Testis (tissue), 3 donors: ENCODE results near the gene C1GALT1C1. TPM values are rescaled to one million over a fixed set of nuclear protein-coding genes. Genes with fewer than 3 reads are reported as not detected.

Source experiments
- DNase-seq: peaks from one replicate; pipeline ENCODE4 v3.0.0-alpha.2; 2019
- H3K27ac ChIP-seq, 2 donors: fragments of 200-600 bp; sonication (generic); one replicate each; pipeline ENCODE4 v1.5.1; 2019
- H3K27me3 ChIP-seq: fragments of 200-600 bp; sonication (generic); one replicate; pipeline ENCODE4 v1.5.1; 2019
- H3K36me3 ChIP-seq: fragments of 200-600 bp; sonication (generic); one replicate; pipeline ENCODE4 v1.5.1; 2017; ENCODE audit warnings: low read depth; ENCODE audit errors: missing control alignments
- H3K4me1 ChIP-seq: fragments of 200-600 bp; sonication (generic); one replicate; pipeline ENCODE4 v1.5.1; 2019
- H3K4me3 ChIP-seq, 2 donors: fragments of 200-600 bp; sonication (generic); one replicate each; pipeline ENCODE4 v1.5.1; 2017 to 2019
- H3K9me3 ChIP-seq: fragments of 200-600 bp; sonication (generic); one replicate; pipeline ENCODE4 v1.5.1; 2017
- CTCF ChIP-seq, 3 experiments: fragments of 450-650 bp in 2 of 3; fragments of 200-600 bp in 1 of 3; sonication (generic) in 1 of 3; IDR thresholded peaks; one replicate each; pipeline ENCODE4 v1.5.1; 2016 to 2019; ENCODE audit warnings: antibody characterized with exemption in 3 of 3, mild to moderate bottlenecking in 2 of 3, moderate library complexity in 1 of 3
- POLR2A ChIP-seq: fragments of 450-650 bp; IDR thresholded peaks from one replicate; pipeline ENCODE4 v1.6.1; 2017; ENCODE audit warnings: antibody characterized with exemption, mild to moderate bottlenecking, moderate library complexity
- WGBS, 2 donors: methylation state at CpG; one replicate each; pipeline ENCODE4 v1.1.5; 2018; 5-methylcytosine and 5-hydroxymethylcytosine counted together
- intact Hi-C: fragments of 100-400 bp; cut with DNase I; formaldehyde crosslinking; loops from one replicate; pipeline ENCODE4 v1.15.1; 2023; ENCODE audit warnings: low total_unique reads
- polyA plus RNA-seq: library from polyadenylated mRNA; stranded (reverse); fragments of 350-450 nt; fragmentation: Illumina TruSeq; extraction: RNeasy Lipid Tissue Mini Kit (QIAGEN cat#74804); gene quantifications from one replicate; pipeline ENCODE4 v1.2.3, GENCODE V29; 2014; ENCODE audit warnings: low read depth, low replicate concordance; ENCODE audit not compliant: insufficient read depth
- total RNA-seq, 2 donors: library from RNA; depleted of rRNA; stranded (reverse); fragments of >200 nt; gene quantifications; one replicate each; pipeline ENCODE4 v1.2.3, GENCODE V29; 2016

The C1GALT1C1 gene
- total and polyA plus RNA-seq, 3 donors from 2014 or later = 20.4 to 30.0 (median 23.4) TPM

- Histone ChIP-seq H3K4me1 (no peaks in the 10 kb centered on the region), H3K4me3 (peak overlapping the region; percentile 61 to 68), H3K27me3 (no peaks in the 10 kb centered on the region), H3K9me3 (no peaks in the 10 kb centered on the region), H3K27ac (peak overlapping the region; percentile 63 to 78), H3K36me3 (no peaks in the 10 kb centered on the region)
- DNase-seq = no peak
- intact Hi-C loops = no loop called here
- WGBS, 2 donors = 0% methylated on average over 5 of the region's 5 CpGs
- TF ChIP-seq CTCF (IDR thresholded peaks at IDR 0.05) (no peak), POLR2A (no peak)
Observed at GRCh38 chrX:120604361-120604782, 25.5 kb downstream of the C1GALT1C1 start.

- WGBS, 2 donors = 0% methylated on average over 5 to 31 of the region's 31 CpGs
- DNase-seq = peak; percentile 90
- no peaks in the 10 kb centered on the region for H3K36me3 ChIP-seq
- peak within 1 kb of the TSS; percentile 61 to 68 for H3K4me3 ChIP-seq
- no peaks in the 10 kb centered on the region for H3K4me1 ChIP-seq
- no peaks in the 10 kb centered on the region for H3K9me3 ChIP-seq
- peak within 1 kb of the TSS; percentile 63 to 78 for H3K27ac ChIP-seq
- intact Hi-C loops = no loop called here
- TF ChIP-seq POLR2A = no peak
- peak in 1 of 3 experiments; percentile 3 for TF ChIP-seq CTCF (IDR thresholded peaks at IDR 0.05)
- no peaks in the 10 kb centered on the region for H3K27me3 ChIP-seq
Observed at GRCh38 chrX:120603707-120604360, 26.0 kb downstream of the C1GALT1C1 start, which contains the start of gene MCTS1. Gene MCTS1 (plus strand): TSS chrX:120604101. CDS start chrX:120604237, 136 bp downstream.

- Histone ChIP-seq H3K36me3 (no peaks in the 10 kb centered on the region), H3K27ac (no peak overlapping the region), H3K4me3 (no peak overlapping the region), H3K4me1 (no peaks in the 10 kb centered on the region), H3K9me3 (no peaks in the 10 kb centered on the region), H3K27me3 (no peaks in the 10 kb centered on the region)
- WGBS, 2 donors = 91 to 96% methylated on average over 2 of the region's 2 CpGs
- TF ChIP-seq CTCF (IDR thresholded peaks at IDR 0.05) (no peak), POLR2A (no peak)
- DNase-seq = no peak
- intact Hi-C loops = no loop called here
Observed at GRCh38 chrX:120585702-120586101, 44.2 kb downstream of the C1GALT1C1 start.

Other genes with a start within 250 kb of the C1GALT1C1 start
- gene LAMP2, start 160.8 kb downstream of the C1GALT1C1 start, total RNA-seq = 100 to 1,000 TPM in 1 of 2 donors, 10 to 100 TPM in 1; 99.3 to 130 TPM
- gene LAMP2, start 160.8 kb downstream of the C1GALT1C1 start, polyA plus RNA-seq = 86.5 TPM
- 100 to 1,000 TPM; 111 to 123 TPM for gene CUL4B, start 69.1 kb downstream of the C1GALT1C1 start, total RNA-seq
- 62.0 TPM for gene CUL4B, start 69.1 kb downstream of the C1GALT1C1 start, polyA plus RNA-seq
- 10 to 100 TPM; 26.2 to 27.4 TPM for gene MCTS1, start 26.0 kb downstream of the C1GALT1C1 start, total RNA-seq
- 32.1 TPM for gene MCTS1, start 26.0 kb downstream of the C1GALT1C1 start, polyA plus RNA-seq
- gene CT47B1, start 245.8 kb upstream of the C1GALT1C1 start, total RNA-seq = 10 to 100 TPM; 11.0 to 17.9 TPM
- 5.9 TPM for gene CT47B1, start 245.8 kb upstream of the C1GALT1C1 start, polyA plus RNA-seq